Vagina (tissue), 2 donors: ENCODE data around the gene SLC5A2.

Source experiments
- POLR2A ChIP-seq, 2 donors: fragments of 450-650 bp; IDR thresholded peaks; one replicate each; pipeline ENCODE4 v1.6.1; 2017; ENCODE audit warnings: antibody characterized with exemption in 2 of 2, mild to moderate bottlenecking in 2 of 2, moderate library complexity in 2 of 2
- POLR2AphosphoS5 ChIP-seq, 2 donors: sonication (generic); formaldehyde crosslinking; IDR thresholded peaks; one replicate each; pipeline ENCODE4 v1.9.0; 2017; ENCODE audit warnings: antibody characterized with exemption in 2 of 2, mild to moderate bottlenecking in 2 of 2, low read depth in 1 of 2; ENCODE audit not compliant: insufficient read depth in 1 of 2
- TF ChIP-seq, protein P1 (sequence below), 3 experiments: fragments of 450-650 bp in 2 of 3; fragments of 200-600 bp in 1 of 3; sonication (generic) in 1 of 3; IDR thresholded peaks; one replicate each; pipeline ENCODE4 v1.5.1; 2017 to 2019; ENCODE audit warnings: antibody characterized with exemption in 3 of 3, mild to moderate bottlenecking in 2 of 3, moderate library complexity in 2 of 3

GRCh38 chr16:31452631-31453106, 30.3 kb upstream of the SLC5A2 start:
- TF ChIP-seq, protein P1, sequence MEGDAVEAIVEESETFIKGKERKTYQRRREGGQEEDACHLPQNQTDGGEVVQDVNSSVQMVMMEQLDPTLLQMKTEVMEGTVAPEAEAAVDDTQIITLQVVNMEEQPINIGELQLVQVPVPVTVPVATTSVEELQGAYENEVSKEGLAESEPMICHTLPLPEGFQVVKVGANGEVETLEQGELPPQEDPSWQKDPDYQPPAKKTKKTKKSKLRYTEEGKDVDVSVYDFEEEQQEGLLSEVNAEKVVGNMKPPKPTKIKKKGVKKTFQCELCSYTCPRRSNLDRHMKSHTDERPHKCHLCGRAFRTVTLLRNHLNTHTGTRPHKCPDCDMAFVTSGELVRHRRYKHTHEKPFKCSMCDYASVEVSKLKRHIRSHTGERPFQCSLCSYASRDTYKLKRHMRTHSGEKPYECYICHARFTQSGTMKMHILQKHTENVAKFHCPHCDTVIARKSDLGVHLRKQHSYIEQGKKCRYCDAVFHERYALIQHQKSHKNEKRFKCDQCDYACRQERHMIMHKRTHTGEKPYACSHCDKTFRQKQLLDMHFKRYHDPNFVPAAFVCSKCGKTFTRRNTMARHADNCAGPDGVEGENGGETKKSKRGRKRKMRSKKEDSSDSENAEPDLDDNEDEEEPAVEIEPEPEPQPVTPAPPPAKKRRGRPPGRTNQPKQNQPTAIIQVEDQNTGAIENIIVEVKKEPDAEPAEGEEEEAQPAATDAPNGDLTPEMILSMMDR (IDR thresholded peaks at IDR 0.05) = no peak
- TF ChIP-seq POLR2AphosphoS5 (IDR thresholded peaks at IDR 0.05; ENCODE audit: insufficient read depth in 1 of 2, low read depth in 1 of 2) = peak in 1 of 2 donors; percentile 66
- TF ChIP-seq POLR2A (IDR thresholded peaks at IDR 0.05) = no peak
